ENCODE measurements around the gene TSPAN18.

TSPAN18 gene

DNA sequence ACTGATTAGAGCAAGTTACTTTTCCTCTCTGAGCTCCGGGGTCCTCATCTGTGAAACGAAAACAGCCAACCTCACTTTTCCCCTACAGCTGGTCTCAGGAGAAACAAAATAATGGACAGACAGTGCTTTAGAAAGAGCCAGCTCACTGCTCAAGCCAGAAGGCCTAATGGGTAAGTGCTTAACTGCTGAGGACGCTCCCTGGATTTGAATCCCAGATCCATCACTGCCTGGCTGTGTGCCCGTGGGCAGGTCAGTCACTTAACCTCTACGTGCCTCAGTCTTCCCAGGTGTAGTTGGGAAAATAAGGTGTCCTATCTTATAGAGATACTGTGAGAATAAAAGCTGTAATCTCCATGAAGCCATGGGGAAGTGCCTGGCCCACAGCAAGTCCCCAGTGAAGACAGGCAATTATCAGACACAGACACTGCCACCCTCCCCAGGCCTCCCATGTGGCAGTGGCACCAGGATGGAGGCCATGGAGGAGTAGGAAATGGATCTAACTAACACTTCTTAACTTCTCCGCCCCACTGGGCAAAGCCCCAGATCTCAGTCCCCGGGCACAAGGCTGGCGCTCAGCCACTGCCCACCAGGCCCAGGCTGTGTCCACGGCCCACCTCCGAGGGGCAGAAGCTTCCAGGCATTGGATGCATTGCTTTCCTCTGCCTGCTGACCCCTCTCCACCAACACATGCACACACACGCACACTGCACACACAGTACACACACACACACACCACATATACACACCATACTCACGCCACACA, 214.7 kb downstream of the TSPAN18 start:
- H3K4me3 ChIP-seq (ENCODE audit: low read length): no peak overlapping the region
- TF ChIP-seq CTCF (conservative IDR thresholded peaks at IDR 0.05; ENCODE audit: low read length): no peak
- DNase-seq (ENCODE audit: low read depth): no peak

DNA sequence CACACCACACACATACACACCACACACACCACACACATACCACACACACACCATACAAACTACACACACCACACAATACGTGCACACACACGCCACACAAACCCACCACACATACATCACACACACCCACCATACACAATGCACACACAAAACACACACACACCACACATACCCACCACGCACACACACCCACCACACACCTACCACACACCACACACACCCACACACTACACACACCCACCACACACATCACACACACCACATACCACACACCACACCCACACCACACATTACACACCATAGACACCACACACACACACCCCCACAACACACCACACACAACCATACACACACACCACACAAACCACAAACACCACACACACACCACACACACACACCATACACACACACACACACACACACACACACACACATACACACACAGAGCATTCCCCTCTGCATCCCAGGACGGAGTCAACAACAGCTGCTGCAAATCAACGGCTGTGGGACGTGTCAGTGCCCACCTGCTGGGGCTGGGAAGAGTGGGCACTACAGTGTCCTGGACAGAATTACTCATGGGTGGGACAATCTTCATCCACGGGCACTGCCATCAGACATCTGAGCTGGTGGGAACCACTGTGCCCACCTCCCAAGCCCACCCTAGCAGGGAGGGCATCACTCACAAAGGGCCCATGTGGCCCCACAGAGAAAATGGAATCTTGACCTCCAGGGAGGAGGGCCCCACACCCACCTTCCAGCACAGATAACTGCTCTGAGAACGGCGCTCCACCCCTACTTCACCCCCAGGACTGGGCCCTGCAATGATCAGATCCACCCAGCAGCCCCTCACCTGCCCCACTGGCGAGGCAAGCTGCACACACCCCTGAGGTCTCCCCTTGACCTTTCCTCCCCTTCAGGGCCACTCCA, 215.5 kb downstream of the TSPAN18 start:
- no peak for DNase-seq (ENCODE audit: low read depth)
- TF ChIP-seq CTCF (conservative IDR thresholded peaks at IDR 0.05; ENCODE audit: low read length): no peak
- no peak overlapping the region for H3K4me3 ChIP-seq (ENCODE audit: low read length)

DNA sequence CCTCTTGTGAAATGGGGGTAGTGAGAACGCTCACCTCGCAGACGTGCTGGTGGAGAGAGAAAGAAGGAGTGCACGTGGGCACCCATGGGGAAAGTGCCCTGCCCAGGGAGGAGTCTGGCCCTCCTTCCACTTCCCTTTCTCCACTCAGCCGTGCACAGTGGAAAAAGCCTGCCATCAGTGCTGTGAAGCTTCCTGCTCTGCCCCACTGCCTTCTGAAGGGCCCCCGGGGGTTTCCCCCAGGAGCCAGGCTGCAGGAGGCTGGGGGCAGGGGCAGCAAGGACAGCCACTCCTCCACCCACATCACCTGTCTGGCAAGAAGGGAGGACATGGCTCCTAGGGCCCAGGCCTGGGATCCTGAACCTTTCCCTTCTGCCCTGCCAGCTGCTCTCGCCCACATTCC, 216.4 kb downstream of the TSPAN18 start:
- no peak for DNase-seq (ENCODE audit: low read depth)
- no peak for TF ChIP-seq CTCF (conservative IDR thresholded peaks at IDR 0.05; ENCODE audit: low read length)
- H3K4me3 ChIP-seq (ENCODE audit: low read length): no peak overlapping the region

- DNase-seq (ENCODE audit: low read depth): no peak
- H3K4me3 ChIP-seq (ENCODE audit: low read length): no peak overlapping the region
- TF ChIP-seq CTCF (conservative IDR thresholded peaks at IDR 0.05; ENCODE audit: low read length): no peak
Observed at GRCh38 chr11:44943696-44944095, 216.9 kb downstream of the TSPAN18 start.

DNA sequence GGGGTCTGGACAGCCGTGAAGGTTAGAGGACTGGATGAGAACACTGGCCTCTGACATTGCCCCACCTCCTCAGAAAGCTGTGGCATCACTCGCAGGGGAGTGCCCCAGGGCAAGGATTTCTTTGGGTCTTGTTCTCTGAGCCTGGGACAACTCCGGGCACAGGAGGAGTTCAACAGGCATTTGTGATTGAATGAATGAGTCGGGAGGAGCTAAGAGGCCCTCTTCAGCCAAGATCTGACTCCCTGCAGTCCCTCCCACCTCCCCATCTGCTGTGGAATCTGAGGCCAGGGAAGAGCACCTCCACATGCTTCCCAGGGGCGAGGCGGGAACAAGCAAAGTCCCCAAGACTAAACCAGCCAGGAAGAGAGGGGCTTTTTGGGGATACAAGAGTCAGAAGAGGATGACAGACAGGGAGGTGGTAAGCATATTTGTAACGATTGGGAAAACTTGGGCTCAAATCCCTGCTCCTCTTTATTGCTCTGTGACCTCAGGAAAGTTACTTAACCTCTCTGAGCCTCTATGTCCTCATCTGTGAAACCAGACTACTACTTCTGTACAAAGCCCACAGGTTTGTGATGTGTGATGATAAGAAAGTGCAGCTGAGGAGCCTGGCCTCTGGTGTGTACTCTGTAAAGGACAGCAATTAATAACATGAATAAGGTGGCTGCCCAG, 217.6 kb downstream of the TSPAN18 start:
- DNase-seq (ENCODE audit: low read depth): no peak
- TF ChIP-seq CTCF (conservative IDR thresholded peaks at IDR 0.05; ENCODE audit: low read length): no peak
- no peak overlapping the region for H3K4me3 ChIP-seq (ENCODE audit: low read length)

DNA sequence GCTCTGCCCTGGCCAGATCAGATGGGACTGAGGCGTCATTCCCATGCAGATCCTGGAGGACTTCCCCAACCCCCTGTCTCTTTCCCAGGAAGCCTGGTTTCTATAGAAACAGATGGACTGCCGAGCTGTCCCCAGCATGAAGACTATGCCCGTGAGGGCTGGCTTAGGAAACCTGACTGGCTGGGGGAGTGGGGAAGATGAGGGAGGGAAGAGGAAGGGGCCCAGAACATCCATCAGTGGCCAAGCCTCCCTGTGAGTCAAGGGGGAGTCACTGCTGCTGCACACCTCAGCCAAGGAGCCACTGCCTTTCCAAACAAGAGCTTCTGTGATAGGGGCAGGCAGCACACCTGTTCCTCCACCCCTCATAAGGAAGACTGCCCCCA, 218.1 kb downstream of the TSPAN18 start:
- DNase-seq (ENCODE audit: low read depth): no peak
- TF ChIP-seq CTCF (conservative IDR thresholded peaks at IDR 0.05; ENCODE audit: low read length): no peak
- H3K4me3 ChIP-seq (ENCODE audit: low read length): no peak overlapping the region

All from AG10803 (cell line).